Thyroid gland (tissue), 4 donors: ENCODE measurements around the gene TRPC6. TPM values are rescaled to one million over a fixed set of nuclear protein-coding genes. Genes with fewer than 3 reads are reported as not detected.

ENCODE experiments used
- DNase-seq, 2 donors: peaks; one replicate each; pipeline ENCODE4 v3.0.0-alpha.2; 2019
- H3K27ac ChIP-seq, 3 donors: fragments of 200-600 bp; sonication (generic); 1 replicate in 2 of 3; 2 replicates in 1 of 3; pipeline ENCODE4 v1.5.1; 2016 to 2019; ENCODE audit warnings: mild to moderate bottlenecking in 1 of 3, moderate library complexity in 1 of 3
- H3K27me3 ChIP-seq: fragments of 200-600 bp; sonication (generic); one replicate; pipeline ENCODE4 v1.5.1; 2019
- H3K36me3 ChIP-seq, 2 donors: fragments of 200-600 bp; sonication (generic); one replicate each; pipeline ENCODE4 v1.5.1; 2016 to 2019
- H3K4me1 ChIP-seq, 2 donors: fragments of 200-600 bp; sonication (generic); one replicate each; pipeline ENCODE4 v1.5.1; 2017 to 2019
- H3K4me3 ChIP-seq, 3 donors: fragments of 200-600 bp; sonication (generic); replicated peaks in 1 of 3; 1 replicate in 2 of 3; 2 replicates in 1 of 3; pipeline ENCODE4 v1.5.1; 2016; ENCODE audit warnings: mild to moderate bottlenecking in 1 of 3
- H3K9me3 ChIP-seq: fragments of 200-600 bp; sonication (generic); one replicate; pipeline ENCODE4 v1.5.1; 2017
- POLR2A ChIP-seq, 2 donors: fragments of 450-650 bp; IDR thresholded peaks; one replicate each; pipeline ENCODE4 v1.6.1; 2017; ENCODE audit warnings: antibody characterized with exemption in 2 of 2, mild to moderate bottlenecking in 2 of 2, moderate library complexity in 1 of 2
- WGBS, 2 donors: methylation state at CpG; one replicate each; pipeline ENCODE4 v1.1.5; 2017; 5-methylcytosine and 5-hydroxymethylcytosine counted together
- intact Hi-C: fragments of 100-400 bp; cut with DNase I; formaldehyde crosslinking; loops from one replicate; pipeline ENCODE4 v1.15.1; 2023
- total RNA-seq, 4 donors: library from RNA; depleted of rRNA; stranded (reverse); fragments of >200 nt; gene quantifications; one replicate each; pipeline ENCODE4 v1.2.3, GENCODE V29; 2016
- TF ChIP-seq, protein P1 (sequence below), 6 experiments: fragments of 200-600 bp in 3 of 6; fragments of 450-650 bp in 3 of 6; sonication (generic) in 3 of 6; IDR thresholded peaks; one replicate each; pipeline ENCODE4 v1.5.1; 2016 to 2019; ENCODE audit warnings: antibody characterized with exemption in 6 of 6, mild to moderate bottlenecking in 2 of 6, inconsistent platforms in 1 of 6, moderate library complexity in 1 of 6

Gene TRPC6
- total RNA-seq, 4 donors from 2014 or later, result 14.1 to 28.4 (median 19.4) TPM

DNA sequence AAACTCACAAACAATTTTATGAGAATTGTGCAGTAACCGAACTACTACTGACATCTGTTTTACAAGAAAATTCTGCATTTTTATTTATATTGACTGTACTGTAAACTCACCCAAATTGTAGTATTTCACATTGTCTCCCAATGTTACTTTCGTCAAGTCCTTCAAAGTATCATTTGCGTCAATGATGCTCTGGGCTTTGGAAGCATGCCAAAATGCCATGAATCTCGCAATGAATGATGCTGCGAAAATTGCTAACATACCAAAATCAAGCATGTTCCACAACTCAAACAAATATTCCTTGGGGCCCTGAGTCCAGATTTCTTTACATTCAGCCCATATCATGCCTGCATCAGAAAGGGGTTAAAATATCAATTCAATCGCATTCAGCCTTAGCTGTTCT, 107.6 kb downstream of the TRPC6 start:
- Histone ChIP-seq H3K4me1 (peaks cover 5 to 17% of the 10 kb centered on the region in 2 donors), H3K27me3 (no peaks in the 10 kb centered on the region), H3K27ac (no peak overlapping the region), H3K36me3 (no peaks in the 10 kb centered on the region), H3K9me3 (no peaks in the 10 kb centered on the region), H3K4me3 (no peak overlapping the region)
- WGBS, 2 donors, result 96% methylated on average over 6 of the region's 6 CpGs
- TF ChIP-seq, protein P1, sequence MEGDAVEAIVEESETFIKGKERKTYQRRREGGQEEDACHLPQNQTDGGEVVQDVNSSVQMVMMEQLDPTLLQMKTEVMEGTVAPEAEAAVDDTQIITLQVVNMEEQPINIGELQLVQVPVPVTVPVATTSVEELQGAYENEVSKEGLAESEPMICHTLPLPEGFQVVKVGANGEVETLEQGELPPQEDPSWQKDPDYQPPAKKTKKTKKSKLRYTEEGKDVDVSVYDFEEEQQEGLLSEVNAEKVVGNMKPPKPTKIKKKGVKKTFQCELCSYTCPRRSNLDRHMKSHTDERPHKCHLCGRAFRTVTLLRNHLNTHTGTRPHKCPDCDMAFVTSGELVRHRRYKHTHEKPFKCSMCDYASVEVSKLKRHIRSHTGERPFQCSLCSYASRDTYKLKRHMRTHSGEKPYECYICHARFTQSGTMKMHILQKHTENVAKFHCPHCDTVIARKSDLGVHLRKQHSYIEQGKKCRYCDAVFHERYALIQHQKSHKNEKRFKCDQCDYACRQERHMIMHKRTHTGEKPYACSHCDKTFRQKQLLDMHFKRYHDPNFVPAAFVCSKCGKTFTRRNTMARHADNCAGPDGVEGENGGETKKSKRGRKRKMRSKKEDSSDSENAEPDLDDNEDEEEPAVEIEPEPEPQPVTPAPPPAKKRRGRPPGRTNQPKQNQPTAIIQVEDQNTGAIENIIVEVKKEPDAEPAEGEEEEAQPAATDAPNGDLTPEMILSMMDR (IDR thresholded peaks at IDR 0.05), result no peak
- no peak for TF ChIP-seq POLR2A (IDR thresholded peaks at IDR 0.05)
- DNase-seq, result no peak
- intact Hi-C loops, result no loop called here

DNA sequence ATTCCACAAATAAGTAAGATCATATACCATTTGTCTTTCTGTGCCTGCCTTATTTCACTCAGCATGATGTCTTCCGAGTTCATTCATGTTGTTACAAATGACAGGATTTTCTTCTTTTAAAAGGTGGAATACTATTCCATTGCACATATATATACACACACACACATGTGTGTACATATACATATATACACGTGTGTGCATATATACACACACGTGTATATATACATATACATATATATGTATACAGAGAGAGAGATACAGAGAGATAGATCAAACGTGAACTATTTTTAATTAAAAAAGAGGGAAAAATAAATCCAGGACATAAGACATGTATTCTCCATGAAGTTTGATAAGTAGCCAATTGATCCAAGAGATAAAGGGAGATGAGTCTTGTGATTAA, 108.1 kb downstream of the TRPC6 start:
- Histone ChIP-seq H3K27ac (no peak overlapping the region), H3K36me3 (no peaks in the 10 kb centered on the region), H3K27me3 (no peaks in the 10 kb centered on the region), H3K4me3 (no peak overlapping the region), H3K9me3 (no peaks in the 10 kb centered on the region), H3K4me1 (peaks cover 5 to 17% of the 10 kb centered on the region in 2 donors)
- WGBS, 2 donors, result 93% methylated on average over 4 of the region's 4 CpGs
- no peak for TF ChIP-seq POLR2A (IDR thresholded peaks at IDR 0.05)
- TF ChIP-seq, protein P1 (IDR thresholded peaks at IDR 0.05), result no peak
- no peak for DNase-seq
- intact Hi-C loops, result no loop called here

DNA sequence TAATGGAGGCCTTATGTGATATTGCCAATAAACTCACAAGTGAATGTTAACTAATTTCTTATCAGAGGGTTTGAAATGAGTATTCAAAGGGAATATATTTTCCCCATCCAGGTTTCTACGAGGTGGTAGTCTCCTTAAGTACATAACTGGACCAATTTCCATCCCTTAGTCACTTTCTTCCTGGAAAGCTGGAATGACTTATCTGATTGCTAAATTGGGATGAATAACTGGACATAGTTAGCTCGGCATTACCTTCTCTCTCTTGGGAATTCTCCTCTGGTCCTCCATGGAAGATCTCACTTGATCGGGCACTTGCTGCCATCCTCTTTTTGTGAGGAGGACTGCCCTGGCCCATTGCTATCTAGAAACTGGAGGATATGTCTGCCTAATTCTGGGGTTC, 109.1 kb downstream of the TRPC6 start:
- TF ChIP-seq, protein P1 (IDR thresholded peaks at IDR 0.05), result no peak
- no peak for TF ChIP-seq POLR2A (IDR thresholded peaks at IDR 0.05)
- H3K4me3 ChIP-seq, result no peak overlapping the region
- no peaks in the 10 kb centered on the region for H3K27me3 ChIP-seq
- H3K9me3 ChIP-seq, result no peaks in the 10 kb centered on the region
- H3K4me1 ChIP-seq, result peaks cover 5 to 15% of the 10 kb centered on the region in 2 donors
- no peak for DNase-seq
- no peaks in the 10 kb centered on the region for H3K36me3 ChIP-seq
- intact Hi-C loops, result no loop called here
- no peak overlapping the region for H3K27ac ChIP-seq
- WGBS, 2 donors, result 92 to 96% methylated on average over 3 of the region's 3 CpGs

DNA sequence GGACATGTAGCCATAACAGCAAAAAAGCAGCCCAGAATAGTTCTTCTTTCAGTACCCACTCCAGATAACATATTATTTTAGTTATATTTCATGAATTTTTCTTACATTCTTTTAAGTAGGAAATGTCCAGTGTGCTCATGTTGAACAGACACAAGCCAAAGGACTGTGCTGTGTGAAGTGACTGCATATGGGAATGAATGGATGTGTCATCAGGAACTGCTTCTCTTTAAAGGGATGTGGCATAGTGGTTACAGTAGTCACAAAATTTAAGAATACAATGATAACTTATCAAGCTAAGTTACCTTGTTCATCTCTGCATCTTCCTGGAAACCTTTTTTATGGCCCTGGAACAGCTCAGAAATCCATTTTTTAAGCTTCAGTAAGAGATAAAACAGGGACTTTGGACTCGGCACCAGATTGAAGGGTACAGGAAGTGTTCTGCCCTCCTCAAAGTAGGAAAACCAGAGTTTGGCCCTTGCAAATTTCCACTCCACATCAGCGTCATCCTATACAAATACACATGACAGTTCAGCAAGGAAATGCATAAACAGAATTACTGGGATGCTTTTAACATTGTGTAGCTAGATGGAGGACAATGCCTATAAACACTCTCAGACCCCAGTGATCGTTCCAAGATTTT, 112.8 kb downstream of the TRPC6 start:
- intact Hi-C loops, result no loop called here
- WGBS, 2 donors, result 68 to 84% methylated on average over 3 of the region's 3 CpGs
- Histone ChIP-seq H3K9me3 (no peaks in the 10 kb centered on the region), H3K4me3 (no peak overlapping the region), H3K36me3 (no peaks in the 10 kb centered on the region), H3K27ac (no peak overlapping the region), H3K4me1 (peaks cover 18 to 19% of the 10 kb centered on the region in 2 donors), H3K27me3 (no peaks in the 10 kb centered on the region)
- no peak for TF ChIP-seq POLR2A (IDR thresholded peaks at IDR 0.05)
- TF ChIP-seq, protein P1 (IDR thresholded peaks at IDR 0.05), result no peak
- no peak for DNase-seq

DNA sequence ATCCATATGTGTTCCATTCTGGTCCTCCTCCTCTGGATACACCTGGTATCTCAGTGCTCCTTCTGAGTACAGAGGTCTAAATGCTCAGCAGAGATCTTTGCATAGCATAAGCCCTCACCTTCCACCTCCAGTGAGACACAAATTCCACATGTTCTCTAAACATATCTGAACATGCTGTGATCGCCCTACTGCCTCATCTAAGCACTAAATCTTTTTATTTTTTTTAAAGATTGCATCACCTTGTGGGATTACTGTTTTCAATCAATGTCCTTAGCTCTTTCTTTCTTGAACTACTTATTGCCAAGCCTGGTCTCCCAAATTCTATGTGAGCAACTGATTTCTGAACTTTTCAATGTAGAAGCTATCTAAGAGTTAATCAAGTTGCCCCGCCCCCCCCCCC, 113.4 kb downstream of the TRPC6 start:
- Histone ChIP-seq H3K4me3 (no peak overlapping the region), H3K9me3 (no peaks in the 10 kb centered on the region), H3K4me1 (peaks cover 20 to 22% of the 10 kb centered on the region in 2 donors), H3K27me3 (no peaks in the 10 kb centered on the region), H3K27ac (no peak overlapping the region), H3K36me3 (no peaks in the 10 kb centered on the region)
- WGBS, 2 donors, result 64 to 65% methylated on average over 2 of the region's 2 CpGs
- DNase-seq, result no peak
- intact Hi-C loops, result no loop called here
- no peak for TF ChIP-seq POLR2A (IDR thresholded peaks at IDR 0.05)
- TF ChIP-seq, protein P1 (IDR thresholded peaks at IDR 0.05), result no peak
